ENCODE data around the gene RPL12. TPM values are rescaled to one million over a fixed set of nuclear protein-coding genes. Genes with fewer than 3 reads are reported as not detected.
"Not testable (repeated sequence)": the region's sequence is repeated elsewhere in the genome, so short reads cannot be mapped to it uniquely, and the experiment has no call there.

Gene RPL12
- polyA plus RNA-seq, 4 donors = 1,332 to 1,605 (median 1,566) TPM

GRCh38 chr9:127473501-127473900 lies 22.3 kb upstream of the RPL12 start:
- no peak for DNase-seq (ENCODE audit: low read depth in 4 of 4, low spot score in 3 of 4)

- DNase-seq (ENCODE audit: low read depth in 4 of 4, low spot score in 3 of 4) = no peak
These were observed 19.5 kb upstream of the RPL12 start for GRCh38 chr9:127470662-127471061.

GRCh38 chr9:127467621-127468020 lies 16.4 kb upstream of the RPL12 start:
- DNase-seq (ENCODE audit: low read depth in 4 of 4, low spot score in 3 of 4) = no peak

GRCh38 chr9:127466407-127466917 lies 15.3 kb upstream of the RPL12 start:
- DNase-seq (ENCODE audit: low read depth in 4 of 4, low spot score in 3 of 4) = not testable (repeated sequence)

- no peak for DNase-seq (ENCODE audit: low read depth in 4 of 4, low spot score in 3 of 4)
These were observed 12.7 kb upstream of the RPL12 start for GRCh38 chr9:127463911-127464310.

- DNase-seq (ENCODE audit: low read depth in 4 of 4, low spot score in 3 of 4) = no peak
These were observed 12.2 kb upstream of the RPL12 start for GRCh38 chr9:127463382-127463781.

- DNase-seq (ENCODE audit: low read depth in 4 of 4, low spot score in 3 of 4) = no peak
These were observed 7.7 kb upstream of the RPL12 start for GRCh38 chr9:127458921-127459320.

- DNase-seq (ENCODE audit: low read depth in 4 of 4, low spot score in 3 of 4) = no peak
These were observed 6.1 kb upstream of the RPL12 start for GRCh38 chr9:127457191-127457878.

- DNase-seq (ENCODE audit: low read depth in 4 of 4, low spot score in 3 of 4) = no peak
These were observed 4.3 kb upstream of the RPL12 start for GRCh38 chr9:127455324-127455992.

- DNase-seq (ENCODE audit: low read depth in 4 of 4, low spot score in 3 of 4) = no peak
These were observed 1.5 kb upstream of the RPL12 start for GRCh38 chr9:127452691-127453090.

GRCh38 chr9:127451858-127452656 lies 851 bp upstream of the RPL12 start:
- DNase-seq (ENCODE audit: low read depth in 4 of 4, low spot score in 3 of 4) = no peak

- peak in 1 of 4 donors; percentile 42 for DNase-seq (ENCODE audit: low read depth in 4 of 4, low spot score in 3 of 4)
These were observed 327 bp upstream of the RPL12 start for GRCh38 chr9:127451608-127451857.

- no peak for DNase-seq (ENCODE audit: low read depth in 4 of 4, low spot score in 3 of 4)
These were observed 904 bp downstream of the RPL12 start for GRCh38 chr9:127450243-127450760.

GRCh38 chr9:127449332-127449966 lies 1.8 kb downstream of the RPL12 start:
- DNase-seq (ENCODE audit: low read depth in 4 of 4, low spot score in 3 of 4) = no peak

GRCh38 chr9:127448112-127448805 lies 2.9 kb downstream of the RPL12 start:
- DNase-seq (ENCODE audit: low read depth in 4 of 4, low spot score in 3 of 4) = no peak

GRCh38 chr9:127447416-127448111 lies 3.6 kb downstream of the RPL12 start:
- no peak for DNase-seq (ENCODE audit: low read depth in 4 of 4, low spot score in 3 of 4)

GRCh38 chr9:127446713-127447415 lies 4.3 kb downstream of the RPL12 start:
- DNase-seq (ENCODE audit: low read depth in 4 of 4, low spot score in 3 of 4) = no peak

GRCh38 chr9:127445851-127446712 lies 5.1 kb downstream of the RPL12 start:
- no peak for DNase-seq (ENCODE audit: low read depth in 4 of 4, low spot score in 3 of 4)

All from left renal pelvis (tissue), 4 donors.